NCI-H2196 treated with DMSO at 0.1 percent for 48 hours (cell line): ENCODE measurements around the gene AAK1.
"Not testable (repeated sequence)": the region's sequence is repeated elsewhere in the genome, so short reads cannot be mapped to it uniquely, and the experiment has no call there.

ENCODE experiments used
- DNase-seq: peaks from one replicate; lab custom pipeline; 2025; ENCODE audit not compliant: unreplicated experiment; lab: John Stamatoyannopoulos, UW

The AAK1 gene

DNA sequence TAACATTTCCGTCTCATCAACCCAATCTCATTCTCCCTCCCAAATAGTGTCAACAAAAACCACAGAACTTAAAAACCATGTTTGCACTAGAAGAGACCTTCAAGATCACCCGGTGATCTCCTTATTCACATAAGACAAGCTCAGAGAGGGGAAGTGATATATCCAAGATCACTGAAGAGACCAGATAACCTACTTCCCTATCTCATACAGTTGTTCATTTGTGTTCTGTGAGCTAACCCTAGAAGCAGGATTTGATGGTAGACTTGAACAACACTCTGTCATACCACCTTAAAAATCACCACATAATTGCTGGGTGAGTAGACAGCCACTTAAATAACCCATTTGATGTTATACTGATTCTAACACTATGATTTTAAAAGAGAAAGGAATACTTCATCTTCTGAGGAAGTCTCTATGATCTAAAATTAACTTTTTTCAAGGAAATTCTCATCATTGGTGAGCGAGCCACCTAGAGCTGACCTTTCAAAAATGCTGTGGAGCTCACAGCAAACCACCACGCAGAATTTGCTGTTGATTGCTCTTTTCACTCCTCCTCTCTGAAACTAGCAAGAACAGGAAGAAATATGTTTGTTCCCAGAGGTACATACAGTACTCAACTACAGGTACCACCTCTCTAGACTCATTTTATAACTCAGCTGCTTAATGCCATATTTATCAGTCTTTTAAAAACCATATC is 15.1 kb downstream of the AAK1 start:
- DNase-seq, result no peak

DNA sequence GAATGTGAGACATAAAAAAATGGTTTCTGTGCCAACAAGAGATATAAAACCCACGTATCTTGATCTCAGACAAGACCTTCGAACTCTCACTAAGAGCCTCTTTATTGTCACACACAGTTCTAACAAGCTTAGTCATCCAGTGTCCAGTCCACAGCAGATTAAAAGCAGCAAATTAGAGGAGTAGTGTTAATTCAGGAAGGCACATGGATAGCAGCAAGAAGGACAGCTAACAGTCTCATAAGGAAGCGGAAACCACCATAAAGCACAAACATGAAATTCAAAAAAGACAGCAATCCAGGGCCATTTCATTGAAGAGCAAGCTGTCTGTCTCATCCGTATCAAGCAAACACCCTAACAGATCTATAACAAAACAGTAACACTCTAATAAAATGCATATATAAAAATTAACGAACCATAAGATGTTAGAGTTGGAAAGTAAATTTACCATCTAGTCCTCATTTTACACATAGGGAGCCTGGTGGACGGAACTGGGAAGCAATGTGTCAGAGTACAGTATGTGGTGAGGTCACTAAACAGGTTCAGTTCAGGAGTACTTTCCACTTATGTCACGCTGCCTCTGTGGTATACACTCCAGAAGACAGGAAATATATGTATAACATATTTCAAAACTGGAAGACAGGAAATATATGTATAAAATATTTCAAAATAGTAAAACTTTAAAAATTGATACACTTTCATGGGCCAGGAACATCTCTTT is 18.3 kb downstream of the AAK1 start:
- no peak for DNase-seq

DNA sequence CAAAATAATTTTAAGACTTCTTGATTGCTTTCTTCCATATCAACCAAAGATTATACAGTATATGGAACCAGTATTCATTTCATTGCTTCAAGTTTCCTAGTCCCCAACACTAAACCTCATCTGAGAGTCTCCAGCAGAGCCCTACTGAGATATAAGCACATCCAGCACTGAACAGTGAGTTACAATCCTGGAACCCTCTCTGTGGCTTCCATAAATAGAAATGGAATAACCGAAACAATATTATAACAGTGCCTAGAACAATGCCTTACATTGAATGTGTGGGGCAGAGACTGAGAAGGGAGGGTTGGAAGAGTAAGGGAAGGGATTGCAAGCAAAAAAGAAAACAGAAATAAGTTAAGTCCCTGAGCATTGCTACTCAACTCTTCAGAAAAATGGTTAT is 18.9 kb downstream of the AAK1 start:
- no peak for DNase-seq

DNA sequence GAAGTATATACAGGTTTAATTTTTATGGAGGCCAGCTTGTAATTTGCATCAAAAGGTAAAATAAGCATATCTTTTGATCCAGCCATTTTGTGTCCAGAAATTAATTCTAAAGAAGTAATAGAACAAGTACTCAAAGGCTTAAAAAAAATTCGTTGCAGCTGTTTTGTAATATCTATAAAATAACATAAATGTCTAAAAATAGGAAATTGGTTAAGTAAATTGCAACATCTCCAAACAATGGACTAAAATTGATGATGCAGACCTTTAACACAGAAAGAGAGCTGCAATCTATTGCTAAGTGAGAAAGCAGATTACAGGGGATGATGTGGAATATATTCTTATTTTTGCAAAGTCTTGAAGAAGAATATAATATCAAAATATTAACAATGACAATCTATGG is 19.4 kb downstream of the AAK1 start:
- no peak for DNase-seq

DNA sequence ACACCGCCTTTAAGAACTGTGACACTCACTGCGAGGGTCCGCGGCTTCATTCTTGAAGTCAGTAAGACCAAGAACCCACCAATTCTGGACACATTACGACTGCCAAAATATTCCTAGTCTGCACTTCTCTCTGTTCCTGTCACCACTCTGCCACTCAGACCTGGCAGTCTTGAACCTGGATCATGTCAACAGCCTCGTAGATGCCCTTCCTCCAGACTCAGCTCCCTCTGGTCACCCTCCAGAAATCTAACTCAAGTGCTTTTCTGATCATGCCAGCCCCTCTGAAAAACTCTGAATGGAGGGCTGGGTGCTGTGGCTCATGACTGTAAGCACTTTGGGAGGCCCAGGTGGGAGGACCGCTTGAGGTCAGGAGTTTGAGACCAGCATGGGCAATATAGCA is 20.3 kb downstream of the AAK1 start:
- DNase-seq, result no peak

DNA sequence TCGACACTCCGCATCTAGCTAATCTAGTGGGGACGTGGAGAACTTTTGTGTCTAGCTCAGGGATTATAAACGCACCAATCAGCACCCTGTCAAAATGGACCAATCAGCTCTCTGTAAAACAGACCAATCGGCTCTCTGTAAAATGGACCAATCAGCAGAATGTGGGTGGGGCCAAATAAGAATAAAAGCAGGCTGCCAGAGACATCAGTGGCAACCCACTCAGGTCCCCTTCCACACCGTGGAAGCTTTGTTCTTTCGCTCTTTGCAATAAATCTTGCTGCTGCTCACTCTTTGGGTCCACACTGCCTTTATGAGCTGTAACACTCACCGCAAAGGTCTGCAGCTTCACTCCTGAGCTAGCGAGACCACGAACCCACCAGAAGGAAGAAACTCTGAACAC is 20.7 kb downstream of the AAK1 start:
- DNase-seq, result not testable (repeated sequence)

DNA sequence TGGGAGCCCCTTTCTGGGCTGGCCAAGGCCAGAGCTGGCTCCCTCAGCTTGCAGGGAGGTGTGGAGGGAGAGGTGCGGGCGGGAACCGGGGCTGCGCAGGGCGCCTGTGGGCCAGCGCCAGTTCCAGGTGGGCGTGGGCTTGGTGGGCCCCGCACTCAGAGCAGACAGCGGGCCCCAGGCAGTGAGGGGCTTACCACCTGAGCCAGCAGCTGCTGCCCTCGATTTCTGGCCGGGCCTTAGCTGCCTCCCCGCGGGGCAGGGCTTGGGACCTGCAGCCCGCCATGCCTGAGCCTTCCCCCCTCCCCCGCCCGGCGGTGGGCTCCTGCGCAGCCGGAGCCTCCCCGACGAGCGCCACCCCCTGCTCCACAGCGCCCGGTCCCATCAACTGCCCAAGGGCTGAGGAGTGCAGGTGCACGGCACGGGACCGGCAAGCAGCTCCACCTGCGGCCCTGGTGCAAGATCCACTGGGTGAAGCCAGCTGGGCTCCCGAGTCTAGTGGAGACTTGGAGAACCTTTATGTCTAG is 21.5 kb downstream of the AAK1 start:
- not testable (repeated sequence) for DNase-seq

- DNase-seq, result no peak
Measured at GRCh38 chr2:69621440-69621839, 22.1 kb downstream of the AAK1 start.

GRCh38 chr2:69620870-69621269 is 22.7 kb downstream of the AAK1 start:
- no peak for DNase-seq

DNA sequence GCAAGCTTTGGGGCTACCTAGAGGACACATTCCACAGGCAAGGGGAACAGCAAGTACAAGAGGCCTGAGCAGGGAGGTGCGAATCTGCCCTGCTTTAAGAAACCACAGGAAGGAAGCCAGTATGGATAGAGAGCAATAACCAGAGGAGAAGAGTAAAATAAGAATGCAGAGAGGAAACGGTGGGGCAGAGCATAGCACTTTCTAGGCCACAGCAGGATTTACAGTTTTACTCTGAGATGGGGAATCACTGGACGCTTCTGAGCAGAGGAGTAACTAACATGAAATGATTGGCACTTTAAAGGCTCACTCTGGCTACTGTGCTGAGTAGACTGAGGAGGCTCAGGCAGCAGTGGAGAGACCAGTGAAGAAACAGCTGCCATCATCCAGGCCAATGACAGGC is 23.8 kb downstream of the AAK1 start:
- no peak for DNase-seq

DNA sequence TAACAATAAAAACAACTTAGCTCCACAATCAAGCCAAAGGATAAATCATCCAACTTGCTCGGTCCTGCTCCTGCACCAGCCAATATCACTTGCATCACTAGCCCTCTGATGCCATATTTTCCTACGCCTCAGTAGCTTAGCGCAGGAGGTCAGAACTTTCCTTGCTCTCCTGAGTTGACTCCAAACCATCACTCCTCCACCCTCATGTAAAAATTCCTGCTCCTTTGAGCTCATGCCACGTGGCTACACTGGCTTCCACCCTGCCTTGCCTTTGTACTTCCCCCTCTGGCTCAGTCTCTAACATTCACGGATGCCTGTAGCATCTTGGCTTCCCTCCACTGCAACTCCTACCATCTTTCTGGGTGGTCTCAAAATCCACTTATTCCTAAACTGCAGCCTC is 25.2 kb downstream of the AAK1 start:
- DNase-seq, result no peak

GRCh38 chr2:69617744-69618143 is 25.8 kb downstream of the AAK1 start:
- no peak for DNase-seq

DNA sequence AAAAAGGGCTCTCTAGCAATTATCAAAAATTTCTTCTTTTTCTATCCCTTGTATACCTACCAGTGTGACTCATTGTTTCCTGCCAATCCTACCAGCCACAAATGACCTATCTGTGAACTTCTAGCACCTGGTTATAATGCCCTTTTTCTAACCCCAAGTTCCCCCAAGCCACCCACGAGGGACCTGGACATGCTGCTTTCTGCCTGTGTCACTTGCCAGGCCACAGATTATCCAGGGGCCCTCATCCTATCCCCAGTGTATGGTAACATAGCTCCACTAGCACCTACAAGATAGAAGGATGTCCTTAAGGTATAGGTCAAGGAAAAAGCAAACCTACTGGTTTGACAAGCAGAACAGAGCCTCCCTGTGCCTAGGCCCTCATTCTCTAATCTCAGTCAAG is 26.8 kb downstream of the AAK1 start:
- DNase-seq, result no peak

GRCh38 chr2:69615969-69616368 is 27.6 kb downstream of the AAK1 start:
- no peak for DNase-seq

- no peak for DNase-seq
Measured at GRCh38 chr2:69615078-69615625, 28.4 kb downstream of the AAK1 start.

DNA sequence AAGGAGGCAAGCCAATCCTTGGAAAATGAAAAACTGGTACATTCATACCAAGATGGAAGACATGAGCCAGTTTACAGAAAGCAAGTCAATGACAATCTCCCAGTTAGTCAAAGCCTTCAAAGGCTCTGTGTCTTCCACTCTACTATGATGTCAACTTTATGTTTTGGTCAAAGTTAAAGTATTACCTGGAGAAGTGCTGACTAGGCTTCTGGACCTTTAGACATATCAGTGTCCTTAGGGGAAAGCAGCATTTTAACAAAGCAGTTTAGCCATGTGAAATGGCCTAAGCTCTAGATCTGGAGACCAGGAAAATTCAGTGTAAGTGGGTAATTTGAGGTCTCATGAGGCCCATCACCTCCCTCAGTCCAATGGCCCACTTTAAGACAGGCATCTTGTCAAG is 30.8 kb downstream of the AAK1 start:
- no peak for DNase-seq

DNA sequence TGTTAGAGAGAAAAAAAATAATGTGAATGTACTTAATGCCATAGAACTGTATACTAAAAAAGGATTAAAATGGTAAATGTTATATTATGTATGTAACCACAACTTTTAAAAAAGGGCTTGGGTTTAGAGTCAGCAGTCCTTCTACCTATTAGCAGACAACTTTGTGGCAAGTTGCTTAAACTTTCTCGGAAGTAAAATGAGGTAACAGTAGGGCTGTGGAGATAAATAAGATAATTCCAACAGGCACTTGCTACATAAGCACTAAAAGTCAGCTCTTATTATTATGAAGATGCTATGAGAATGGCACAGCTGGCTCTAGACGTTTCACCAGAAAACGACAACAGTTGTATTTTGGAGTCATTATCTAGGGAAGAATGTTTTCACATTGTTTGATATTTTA is 31.3 kb downstream of the AAK1 start:
- DNase-seq, result no peak

GRCh38 chr2:69608109-69608508 is 35.4 kb downstream of the AAK1 start:
- DNase-seq, result no peak

- not testable (repeated sequence) for DNase-seq
Measured at GRCh38 chr2:69606771-69607170, 36.8 kb downstream of the AAK1 start.

DNA sequence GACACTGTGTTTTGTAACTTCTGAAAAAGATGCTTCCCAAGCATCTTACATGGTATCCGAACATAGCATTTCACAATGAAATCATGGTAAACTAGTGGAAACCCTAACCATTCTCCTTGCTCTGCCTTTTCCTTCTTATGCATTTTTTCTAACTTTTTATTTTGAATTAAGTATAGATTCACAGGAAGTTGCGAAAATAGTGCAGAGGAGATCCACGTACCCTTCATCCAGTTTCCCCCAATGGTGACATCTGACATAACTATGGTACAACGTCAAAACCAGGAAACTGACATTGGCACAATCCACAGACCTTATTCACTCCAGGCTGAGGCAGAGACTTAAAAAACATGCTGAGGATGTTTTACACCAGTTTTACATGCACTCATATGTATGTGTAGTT is 38.3 kb downstream of the AAK1 start:
- no peak for DNase-seq

DNA sequence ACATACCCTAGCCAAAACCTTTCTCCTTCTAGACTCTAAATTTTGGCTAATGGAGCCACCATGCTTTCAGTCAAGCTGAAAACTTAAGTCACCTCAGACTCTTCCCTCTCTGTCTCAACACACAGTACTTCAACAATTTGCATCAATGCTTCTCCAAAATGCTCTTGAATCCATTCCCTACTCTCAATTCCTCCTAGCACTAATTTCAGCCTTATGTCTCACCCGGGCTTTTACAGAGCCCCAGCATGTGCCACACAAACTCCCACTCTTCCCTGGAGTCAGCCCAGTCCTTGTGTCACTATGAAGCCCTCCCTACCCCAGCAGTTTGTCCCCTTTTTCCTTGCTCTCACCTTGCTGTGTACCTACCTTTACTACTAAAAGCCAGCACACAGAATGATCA is 38.7 kb downstream of the AAK1 start:
- DNase-seq, result no peak

DNA sequence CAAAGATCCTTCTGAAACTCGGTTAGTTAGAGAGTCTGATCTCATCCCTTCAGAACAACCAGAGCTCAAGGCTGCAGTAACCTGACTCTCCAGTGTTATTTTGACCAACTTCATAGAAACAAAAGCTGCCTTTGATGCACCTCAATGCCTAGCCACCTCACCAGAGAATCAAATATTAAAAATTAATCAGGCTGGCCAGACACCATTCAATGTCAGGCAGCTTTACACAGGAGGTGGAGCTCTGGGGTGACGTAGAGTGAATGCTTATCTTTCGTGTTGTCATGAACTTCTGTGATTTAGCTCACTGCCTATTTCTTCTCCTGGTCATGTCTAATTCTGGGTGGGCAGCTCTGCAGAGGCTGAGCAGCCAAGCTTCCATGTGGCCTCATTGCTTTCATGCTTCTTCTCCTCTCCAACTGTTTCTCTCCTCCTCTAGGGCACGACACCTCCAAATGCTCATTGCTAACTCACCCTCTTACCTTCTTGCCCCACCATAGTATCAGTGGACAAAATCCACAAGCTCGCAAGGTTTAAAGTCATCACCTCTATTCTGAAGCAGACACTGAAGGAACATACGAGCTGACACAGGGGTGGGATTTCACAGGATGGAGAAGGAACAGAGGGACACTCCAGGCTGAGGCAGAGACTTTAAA is 39.4 kb downstream of the AAK1 start:
- no peak for DNase-seq
